Bronchial epithelial cell (primary cell): ENCODE results near the gene FBXO21. TPM values are rescaled to one million over a fixed set of nuclear protein-coding genes. Genes with fewer than 3 reads are reported as not detected.

ENCODE experiments used
- DNase-seq: peaks from one replicate; pipeline ENCODE4 v3.0.0-alpha.2; 2010; ENCODE audit warnings: low read depth
- FAIRE-seq: peaks from 2 replicates; lab custom pipeline; 2011; peaks lifted over from hg19 to GRCh38; lab: Jason Lieb, UNC
- H3K27me3 ChIP-seq: 2 replicates; pipeline ENCODE4 v1.5.1; 2011; ENCODE audit warnings: low read length; ENCODE audit not compliant: control insufficient read depth, insufficient read depth
- H3K36me3 ChIP-seq: 2 replicates; pipeline ENCODE4 v1.5.1; 2011; ENCODE audit warnings: low read length; ENCODE audit not compliant: control insufficient read depth, insufficient read depth
- H3K4me3 ChIP-seq: 2 replicates; pipeline ENCODE4 v1.5.1; 2011; ENCODE audit warnings: mild to moderate bottlenecking, low read depth, low read length, control low read depth
- total RNA-seq: library from RNA; depleted of rRNA; stranded (reverse); fragments of >200 nt; gene quantifications from 2 replicates; pipeline ENCODE4 v1.2.1, GENCODE V29; 2014
- TF ChIP-seq, protein P1 (sequence below): IDR thresholded peaks from 2 replicates; pipeline ENCODE4 v1.5.1; 2011; ENCODE audit warnings: mild to moderate bottlenecking, moderate library complexity, low read length, control low read depth, inconsistent platforms; ENCODE audit not compliant: insufficient read depth, severe bottlenecking

FBXO21 gene
- total RNA-seq, 1 donor from 2014 or later, result 52.7 TPM

DNA sequence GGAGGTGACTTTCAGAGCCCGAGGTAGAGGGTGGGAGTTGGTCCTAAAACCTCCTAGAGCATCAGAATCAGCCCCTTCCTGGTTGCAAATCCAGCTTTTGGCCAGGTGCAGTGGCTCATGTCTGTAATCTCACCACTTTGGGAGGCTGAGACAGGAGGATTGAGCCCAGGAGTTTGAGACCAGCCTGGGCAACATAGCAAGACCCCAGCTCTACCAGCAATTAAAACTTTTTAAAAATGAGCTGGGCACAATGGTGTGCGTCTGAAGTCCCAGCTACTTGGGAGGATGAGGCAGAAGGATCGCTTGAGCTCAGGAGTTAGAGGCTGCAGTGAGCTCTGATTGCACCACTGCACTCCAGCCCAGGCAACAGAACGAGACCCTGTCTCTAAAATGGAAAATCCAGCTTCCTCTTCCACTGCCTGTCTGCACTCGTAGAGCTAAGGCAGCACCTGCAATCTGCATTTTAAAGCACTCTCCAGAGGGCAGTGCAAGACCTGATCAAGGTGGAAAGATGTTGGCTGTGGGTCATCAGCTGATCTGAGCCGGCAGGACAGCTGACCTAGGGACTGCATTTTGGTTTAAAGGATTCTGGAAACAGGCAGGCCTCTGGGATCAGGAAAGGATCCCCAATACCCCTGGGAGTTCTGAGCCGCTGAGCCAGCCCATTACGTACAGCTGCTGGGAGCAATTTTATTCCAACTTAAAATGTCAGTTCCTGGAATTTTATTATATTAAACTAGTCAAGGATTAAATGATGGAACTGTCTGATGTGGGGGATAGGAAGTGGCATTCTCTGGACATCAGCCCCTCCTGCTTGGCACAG, 89.2 kb downstream of the FBXO21 start:
- DNase-seq (no peak), FAIRE-seq (no peak)
- Histone ChIP-seq H3K36me3 (no peaks in the 10 kb centered on the region), H3K27me3 (peaks cover 32% of the 10 kb centered on the region), H3K4me3 (no peak overlapping the region)
- TF ChIP-seq, protein P1, sequence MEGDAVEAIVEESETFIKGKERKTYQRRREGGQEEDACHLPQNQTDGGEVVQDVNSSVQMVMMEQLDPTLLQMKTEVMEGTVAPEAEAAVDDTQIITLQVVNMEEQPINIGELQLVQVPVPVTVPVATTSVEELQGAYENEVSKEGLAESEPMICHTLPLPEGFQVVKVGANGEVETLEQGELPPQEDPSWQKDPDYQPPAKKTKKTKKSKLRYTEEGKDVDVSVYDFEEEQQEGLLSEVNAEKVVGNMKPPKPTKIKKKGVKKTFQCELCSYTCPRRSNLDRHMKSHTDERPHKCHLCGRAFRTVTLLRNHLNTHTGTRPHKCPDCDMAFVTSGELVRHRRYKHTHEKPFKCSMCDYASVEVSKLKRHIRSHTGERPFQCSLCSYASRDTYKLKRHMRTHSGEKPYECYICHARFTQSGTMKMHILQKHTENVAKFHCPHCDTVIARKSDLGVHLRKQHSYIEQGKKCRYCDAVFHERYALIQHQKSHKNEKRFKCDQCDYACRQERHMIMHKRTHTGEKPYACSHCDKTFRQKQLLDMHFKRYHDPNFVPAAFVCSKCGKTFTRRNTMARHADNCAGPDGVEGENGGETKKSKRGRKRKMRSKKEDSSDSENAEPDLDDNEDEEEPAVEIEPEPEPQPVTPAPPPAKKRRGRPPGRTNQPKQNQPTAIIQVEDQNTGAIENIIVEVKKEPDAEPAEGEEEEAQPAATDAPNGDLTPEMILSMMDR, result no peak

DNA sequence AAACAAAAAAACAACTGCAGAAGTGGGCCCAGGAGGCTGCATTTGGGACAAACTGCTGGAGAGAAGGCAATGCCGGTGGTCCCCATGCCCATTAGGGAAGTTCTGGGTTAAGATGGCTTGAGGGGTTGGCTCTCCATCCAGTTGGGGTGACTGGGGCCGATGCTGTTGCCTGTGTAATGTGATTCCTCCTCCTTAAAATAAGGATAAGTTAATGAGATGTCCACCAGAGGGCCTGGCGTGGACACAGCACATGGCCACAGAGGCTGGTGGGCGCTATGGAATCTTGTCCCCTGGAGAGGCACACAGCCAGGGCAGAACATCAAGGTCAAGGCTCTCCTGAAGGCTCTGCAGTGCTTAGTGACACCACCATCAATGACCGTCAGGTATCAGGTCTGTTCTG, 90.0 kb downstream of the FBXO21 start:
- no peak for DNase-seq
- Histone ChIP-seq H3K4me3 (no peak overlapping the region), H3K36me3 (no peaks in the 10 kb centered on the region), H3K27me3 (peaks cover 32% of the 10 kb centered on the region)
- FAIRE-seq, result no peak
- TF ChIP-seq, protein P1, result no peak

DNA sequence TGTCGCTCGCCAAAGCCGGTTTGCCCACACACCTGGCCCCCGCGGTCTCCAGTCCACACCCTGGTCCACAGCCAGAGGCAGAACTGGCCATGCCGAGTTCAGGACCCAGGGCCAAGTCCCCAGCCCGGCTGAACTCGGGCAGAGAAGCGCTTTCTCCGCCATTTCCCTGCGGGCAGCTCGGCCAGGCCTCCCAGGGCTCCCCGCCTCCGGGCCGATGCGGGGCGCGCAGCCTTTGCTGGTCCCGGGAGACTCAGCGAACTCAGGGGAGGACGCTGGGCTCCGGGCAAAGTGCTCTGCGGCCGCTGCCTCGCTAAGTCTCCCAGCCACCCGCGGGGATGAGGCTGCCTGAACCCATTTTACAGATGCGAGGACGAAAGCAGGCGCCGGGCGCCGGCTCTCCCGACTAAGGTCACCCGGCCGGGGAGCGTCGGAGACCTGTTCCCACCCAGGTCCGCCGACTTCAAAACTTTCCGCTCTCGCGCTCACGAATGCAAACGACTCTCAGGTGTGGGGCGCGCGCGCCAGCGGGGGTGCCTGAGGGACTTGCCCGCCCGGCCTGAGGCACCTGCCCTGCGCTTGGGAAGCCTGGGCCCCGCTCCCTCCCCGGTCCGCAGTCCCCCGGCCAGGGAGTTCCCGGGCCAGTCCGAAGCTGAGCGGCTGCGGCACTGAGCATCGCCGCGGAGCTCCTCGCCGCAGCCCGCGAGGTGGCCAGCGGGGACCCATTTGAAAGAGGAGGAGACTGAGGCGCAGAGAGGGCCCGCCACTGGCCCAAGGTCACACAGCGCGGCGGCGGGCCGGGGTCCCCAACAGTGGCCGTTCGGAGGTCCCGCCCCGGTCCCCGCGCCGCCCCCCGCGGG, 91.7 kb downstream of the FBXO21 start:
- Histone ChIP-seq H3K36me3 (no peaks in the 10 kb centered on the region), H3K27me3 (peaks cover 34% of the 10 kb centered on the region), H3K4me3 (peak overlapping the region; percentile 11)
- FAIRE-seq (no peak), DNase-seq (no peak)
- TF ChIP-seq, protein P1, result no peak

DNA sequence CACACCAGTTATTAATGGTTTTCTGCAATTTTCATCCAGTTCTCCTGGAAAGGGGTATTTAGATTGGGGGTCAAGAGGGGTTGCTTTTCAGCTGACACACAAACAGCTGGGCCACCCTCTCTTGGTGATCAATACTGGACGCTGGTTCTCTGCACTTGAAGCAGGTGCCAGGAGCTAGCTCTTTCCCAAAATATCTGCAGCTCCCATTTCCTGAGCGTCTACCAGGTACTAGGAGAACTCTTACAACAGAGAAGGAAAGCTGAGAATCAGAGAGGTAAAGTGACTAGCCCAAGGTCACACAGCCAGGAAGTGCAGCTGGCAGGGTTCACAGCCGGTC, 92.3 kb downstream of the FBXO21 start:
- FAIRE-seq (no peak), DNase-seq (no peak)
- TF ChIP-seq, protein P1, result no peak
- peaks cover 34% of the 10 kb centered on the region for H3K27me3 ChIP-seq
- no peaks in the 10 kb centered on the region for H3K36me3 ChIP-seq
- no peak overlapping the region for H3K4me3 ChIP-seq

DNA sequence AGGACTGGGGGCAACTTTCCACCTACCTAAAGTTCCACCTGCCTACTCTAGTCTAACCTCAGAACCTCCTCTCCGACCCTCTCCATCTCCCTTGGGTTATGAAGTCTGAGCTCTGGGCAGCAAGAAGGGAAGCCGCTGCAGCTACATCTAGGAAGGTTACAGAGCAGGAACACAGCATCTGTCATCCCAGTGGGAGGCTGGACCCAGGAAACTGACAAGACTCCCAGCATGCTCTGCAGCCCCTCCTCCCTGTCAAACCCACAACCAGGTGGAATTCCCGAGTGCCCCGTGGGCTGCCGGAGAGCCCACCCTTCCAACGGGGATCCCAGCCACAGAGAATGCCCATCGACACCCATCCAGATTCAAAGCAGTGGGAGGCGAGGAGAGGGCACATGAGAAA, 93.1 kb downstream of the FBXO21 start:
- DNase-seq (no peak), FAIRE-seq (no peak)
- TF ChIP-seq, protein P1, result no peak
- Histone ChIP-seq H3K36me3 (no peaks in the 10 kb centered on the region), H3K27me3 (peaks cover 34% of the 10 kb centered on the region), H3K4me3 (no peak overlapping the region)
